HG03432 (cell line): ENCODE results near the gene ETV3L.
A peak's percentile ranks its signal among the peaks of the same experiment; 100 is the strongest.

Experiments
- ATAC-seq: cut with Tn5 transposase; IDR thresholded peaks from one replicate; pipeline ENCODE4 v1.9.1; 2021; ENCODE audit warnings: mild to moderate bottlenecking, moderate library complexity; ENCODE audit not compliant: unreplicated experiment

Gene ETV3L

DNA sequence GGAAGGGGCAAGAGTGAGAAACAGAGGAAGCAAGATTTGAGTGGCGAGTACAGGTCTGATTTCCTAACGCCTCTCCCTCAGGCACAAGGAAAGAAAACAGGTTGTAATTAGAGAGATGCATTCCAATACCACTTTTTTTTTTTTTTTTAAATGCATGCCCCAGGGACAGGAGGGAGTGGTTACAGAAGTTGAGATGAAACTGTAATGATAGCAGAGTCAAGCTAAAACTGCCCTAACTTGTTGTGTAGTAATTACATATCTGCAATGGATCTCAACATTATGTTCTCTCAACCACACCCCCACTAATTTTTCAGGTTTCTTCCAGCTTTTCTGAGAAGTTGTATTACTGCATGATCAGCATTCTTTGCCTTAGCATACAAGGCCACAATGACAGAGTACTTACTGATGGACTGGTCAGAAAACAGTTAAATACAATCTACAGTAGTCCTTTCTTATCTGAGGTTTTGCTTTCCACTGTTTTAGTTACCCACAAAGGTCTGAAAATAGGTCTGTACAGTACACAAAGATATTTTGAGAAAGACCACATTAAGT, 33.1 kb upstream of the ETV3L start:
- ATAC-seq = no peak

DNA sequence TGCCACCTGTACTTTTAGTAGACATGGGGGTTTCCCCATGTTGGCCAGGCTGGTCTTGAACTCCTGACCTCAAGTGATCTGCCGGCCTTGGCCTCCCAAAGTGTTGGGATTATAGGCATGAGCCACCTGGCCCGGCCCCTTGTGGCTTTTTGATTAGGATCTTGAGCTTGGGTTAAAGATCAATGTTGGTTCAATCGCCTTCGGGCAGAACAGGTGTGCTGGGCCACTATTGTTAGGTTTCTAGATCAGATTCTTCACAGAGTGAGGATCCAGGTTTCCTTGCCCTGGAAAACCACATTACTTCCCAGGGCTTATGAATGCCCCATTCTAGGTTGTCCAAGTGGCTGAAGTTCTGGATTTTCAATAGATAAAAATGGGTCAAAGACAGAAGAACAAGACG, 32.5 kb upstream of the ETV3L start:
- no peak for ATAC-seq

DNA sequence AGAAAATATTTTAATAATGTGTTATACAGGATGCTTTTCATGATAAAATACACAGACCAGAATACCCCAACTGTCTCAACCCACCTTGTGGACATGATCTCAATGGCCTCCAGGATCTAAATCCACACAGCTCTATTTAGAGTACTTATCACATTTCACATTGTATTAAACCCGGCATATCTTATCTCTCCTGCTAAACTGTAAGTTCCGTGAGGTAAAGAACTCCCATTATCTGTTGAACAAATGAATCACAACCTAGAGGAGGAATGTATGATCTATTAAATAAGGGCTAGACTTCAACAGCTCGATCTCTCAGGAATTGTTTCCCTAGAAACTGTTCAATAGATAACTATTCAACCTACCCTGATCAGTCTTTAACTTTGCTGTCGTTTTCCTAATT, 31.7 kb upstream of the ETV3L start:
- no peak for ATAC-seq

DNA sequence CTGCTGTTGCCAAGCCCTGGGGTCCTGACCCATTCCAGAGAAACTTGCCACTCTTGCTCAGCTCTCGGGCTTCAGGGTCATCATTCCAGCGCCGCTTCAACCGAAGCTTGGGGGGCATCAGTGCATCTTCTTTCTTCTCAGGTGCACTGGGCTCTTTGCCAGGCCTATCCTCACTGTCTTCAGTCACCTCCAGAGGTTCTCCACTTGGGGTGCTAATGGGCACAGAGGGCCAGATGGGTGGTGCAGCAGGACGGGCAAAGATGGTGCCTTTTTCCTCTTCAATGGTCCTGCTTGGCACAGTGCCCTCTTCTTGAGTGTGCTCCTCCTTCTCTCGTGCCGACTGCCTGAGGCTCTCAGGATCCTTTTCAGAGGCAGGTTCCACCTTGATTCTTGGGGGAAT, 25.2 kb upstream of the ETV3L start:
- no peak for ATAC-seq

DNA sequence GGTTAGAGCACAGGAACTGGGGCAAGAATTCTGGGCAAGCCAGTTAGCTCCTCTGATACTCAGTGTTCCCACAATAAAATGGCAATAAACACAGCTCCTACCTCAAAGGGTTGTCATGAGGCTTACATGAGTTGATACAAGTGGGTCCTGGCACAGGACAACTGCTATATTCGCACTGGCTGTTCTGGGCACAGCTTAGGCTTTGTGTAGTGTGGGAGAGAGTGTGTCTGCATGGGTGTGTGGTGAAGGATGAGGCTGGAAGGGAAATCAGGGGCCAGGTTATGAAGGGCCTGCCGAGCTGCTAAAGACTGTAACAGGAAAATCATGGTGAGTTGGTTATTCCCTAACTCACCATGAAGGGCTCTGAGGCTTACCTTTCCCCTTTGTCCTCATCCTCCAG, 19.8 kb upstream of the ETV3L start:
- ATAC-seq = no peak

DNA sequence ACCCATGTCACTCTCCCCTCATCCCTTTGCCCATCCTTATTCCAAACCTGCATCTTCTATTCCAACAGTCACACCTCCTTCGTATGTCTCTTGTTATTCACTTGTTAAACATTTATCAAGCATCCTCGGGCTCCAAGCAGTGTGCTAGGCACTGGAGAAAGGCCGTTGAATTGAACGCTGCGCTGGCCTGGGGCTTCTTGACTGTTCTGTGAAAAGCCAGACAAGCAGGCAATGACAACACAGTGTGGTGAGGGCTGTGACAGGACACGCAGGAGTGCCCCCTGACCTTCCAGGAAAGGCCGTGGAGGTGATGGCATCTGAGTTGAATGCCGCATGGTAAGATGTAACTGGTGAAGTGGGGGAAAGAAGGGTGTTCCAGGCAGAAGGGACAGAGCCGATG, 19.4 kb upstream of the ETV3L start:
- ATAC-seq = no peak

DNA sequence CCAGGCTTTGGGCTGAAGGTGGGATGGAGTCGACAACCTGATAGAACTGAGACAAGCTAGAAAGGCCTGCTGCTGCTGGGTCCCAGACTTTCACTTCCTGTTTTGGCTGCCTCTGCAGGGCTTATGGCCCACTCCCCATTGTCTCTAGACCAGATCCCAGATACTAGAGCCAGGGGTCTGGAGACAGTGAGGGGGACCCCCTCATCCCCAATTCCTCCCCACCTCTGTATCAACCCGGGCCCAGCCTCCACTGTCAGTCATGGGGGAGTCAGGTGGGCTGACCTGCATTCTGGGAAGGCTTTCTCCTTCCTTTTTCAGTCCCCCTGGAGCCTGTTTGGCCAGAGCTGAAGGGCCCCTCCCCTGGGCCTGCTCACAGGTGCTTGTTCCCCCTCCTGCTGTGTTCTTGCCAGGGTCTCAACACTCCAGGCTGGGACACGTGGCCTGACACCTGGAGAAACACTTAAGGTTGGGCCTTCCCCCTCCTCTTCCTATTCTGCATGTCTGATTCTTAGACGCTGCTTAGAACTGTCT, 18.0 kb upstream of the ETV3L start:
- peak; percentile 60 for ATAC-seq

DNA sequence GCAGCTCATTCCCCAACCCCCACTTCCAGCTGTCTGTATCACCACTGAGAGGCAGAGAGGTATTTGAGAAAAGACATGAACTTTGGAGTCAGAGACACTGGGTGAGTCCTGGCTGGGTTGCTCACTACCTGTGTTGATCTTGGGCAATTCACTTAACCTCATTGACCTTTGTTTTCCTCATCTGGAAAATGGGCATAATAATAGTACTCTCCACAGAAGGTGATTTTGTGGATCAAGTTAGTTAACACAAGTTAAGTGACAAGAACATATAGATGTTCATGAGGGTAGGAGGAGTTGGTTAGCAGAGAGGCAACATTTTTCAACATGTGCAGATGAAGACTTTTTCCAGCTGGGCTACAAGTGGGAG, 17.1 kb upstream of the ETV3L start:
- no peak for ATAC-seq

DNA sequence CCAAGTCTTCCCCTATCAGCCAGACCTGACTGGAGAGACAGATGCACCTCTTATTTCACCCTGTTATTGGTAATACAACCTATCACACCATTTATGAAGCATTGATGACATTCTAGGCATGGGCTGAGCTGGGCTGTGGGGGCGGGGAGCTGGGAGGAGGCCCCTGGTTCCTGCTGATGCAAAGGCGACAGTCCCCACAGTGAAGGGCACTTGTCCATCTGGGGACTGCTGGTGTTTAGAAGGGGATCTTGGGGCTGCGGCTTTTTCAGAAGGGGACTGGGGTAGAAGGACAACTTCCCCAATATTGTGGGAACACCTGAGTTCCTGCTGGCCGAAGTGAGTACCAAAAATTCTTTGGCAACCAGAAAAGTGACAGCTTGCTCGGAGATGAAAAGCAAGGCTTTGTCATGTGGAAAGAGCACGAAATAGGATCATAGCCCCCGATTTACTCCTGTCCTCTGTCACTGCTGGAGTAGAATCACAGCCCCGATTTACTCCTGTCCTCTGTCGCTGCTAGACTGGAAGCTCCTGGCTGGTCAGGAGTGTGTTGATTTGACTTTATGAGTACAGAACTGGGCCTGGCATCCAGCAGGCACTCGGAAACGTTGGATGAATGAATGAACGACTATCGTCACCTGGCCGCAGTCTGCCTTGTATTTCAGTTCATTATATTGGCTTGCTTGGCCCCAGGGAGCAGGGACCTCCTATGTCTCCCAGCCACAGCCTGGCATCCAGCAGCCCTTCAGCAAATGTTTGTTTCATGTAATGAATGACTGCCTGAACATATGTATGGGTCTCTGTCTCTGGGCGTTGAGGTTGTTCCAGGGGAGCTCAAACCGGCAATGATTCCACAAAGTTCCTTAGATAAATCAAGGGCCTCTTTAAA, 16.5 kb upstream of the ETV3L start:
- no peak for ATAC-seq

DNA sequence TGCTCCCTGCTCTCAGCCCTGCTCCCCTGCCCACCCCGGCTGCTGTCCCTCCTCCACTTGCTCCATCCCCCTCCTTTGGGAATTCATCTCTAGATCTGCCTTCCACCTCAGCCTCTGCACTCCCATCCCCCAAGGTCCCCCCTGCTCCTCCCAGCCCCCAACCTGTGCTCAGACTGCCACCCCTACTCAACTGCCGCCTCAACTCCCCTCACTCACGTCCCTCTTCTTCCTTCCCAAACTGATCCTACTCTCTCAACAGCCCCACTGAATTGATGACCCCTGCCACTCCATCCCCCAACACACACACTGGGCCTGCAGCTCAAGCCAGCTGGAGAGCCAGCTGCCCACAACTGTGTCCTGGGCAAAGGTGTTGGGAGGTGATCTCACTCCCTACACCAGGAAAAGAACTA, 15.8 kb upstream of the ETV3L start:
- no peak for ATAC-seq

DNA sequence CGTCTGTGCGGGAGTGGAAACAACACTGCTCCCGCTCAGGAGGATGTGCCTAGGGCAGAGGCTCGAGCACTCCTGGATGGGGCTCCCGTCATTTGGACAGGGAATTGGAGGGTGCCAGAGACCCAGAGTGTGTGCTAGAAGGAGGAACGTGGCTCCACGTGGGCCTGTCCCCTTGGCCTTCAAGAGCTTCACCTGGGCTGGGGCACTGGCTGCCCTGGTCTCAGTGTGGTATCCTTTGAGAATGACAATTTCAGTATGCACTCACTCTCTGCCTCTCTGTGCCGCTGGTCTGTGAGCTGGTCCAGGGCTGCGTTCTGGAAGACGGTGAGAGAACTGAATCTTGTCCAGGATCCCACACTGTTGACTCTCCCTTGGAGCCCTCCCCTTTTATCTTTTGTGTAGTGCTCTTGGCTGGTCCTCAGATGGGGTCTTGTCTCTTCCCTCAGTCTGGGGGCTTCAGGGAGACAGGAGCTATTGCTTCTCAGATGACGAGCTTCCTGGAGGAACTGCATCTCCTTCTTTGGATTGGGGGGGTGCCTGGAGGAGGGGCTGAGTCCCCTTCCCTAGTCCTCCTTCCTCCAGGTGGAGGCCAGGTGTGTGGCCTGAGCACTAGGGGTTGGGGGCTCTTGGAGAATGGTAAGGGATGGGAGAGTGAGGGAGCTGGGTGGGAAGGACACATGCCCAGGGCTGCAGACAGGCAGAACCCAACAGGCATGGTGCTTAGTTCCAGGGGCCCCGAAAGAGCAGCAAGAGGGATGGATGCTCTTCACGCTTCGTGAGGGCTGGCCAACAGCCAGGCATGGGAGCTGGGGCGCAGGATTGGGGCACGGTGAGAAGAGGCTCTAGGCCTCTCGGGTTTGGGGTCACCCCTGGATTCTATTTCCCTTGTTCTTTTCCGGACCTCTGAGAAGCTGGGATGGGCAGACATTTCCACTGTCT, 14.8 kb upstream of the ETV3L start:
- ATAC-seq = no peak

DNA sequence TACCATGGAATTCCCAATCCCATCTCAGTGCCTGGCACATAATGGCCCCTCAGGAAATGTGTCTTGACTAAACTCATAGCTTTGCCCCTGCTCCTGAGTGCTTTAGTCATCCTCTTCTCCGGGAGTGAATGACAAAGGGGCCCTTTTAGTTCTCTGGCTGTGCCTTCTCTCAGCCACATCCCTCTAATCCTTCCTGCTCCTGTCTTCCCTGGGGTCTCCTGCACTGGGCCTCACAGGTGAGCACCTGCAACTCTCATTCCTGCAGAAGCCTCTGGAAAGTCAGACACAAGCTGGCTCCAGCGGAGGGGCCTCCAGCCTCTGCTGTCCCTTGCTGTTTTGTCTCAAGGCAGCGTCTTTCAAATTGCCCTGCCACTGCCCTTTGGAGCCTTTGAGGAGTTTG, 14.0 kb upstream of the ETV3L start:
- no peak for ATAC-seq

DNA sequence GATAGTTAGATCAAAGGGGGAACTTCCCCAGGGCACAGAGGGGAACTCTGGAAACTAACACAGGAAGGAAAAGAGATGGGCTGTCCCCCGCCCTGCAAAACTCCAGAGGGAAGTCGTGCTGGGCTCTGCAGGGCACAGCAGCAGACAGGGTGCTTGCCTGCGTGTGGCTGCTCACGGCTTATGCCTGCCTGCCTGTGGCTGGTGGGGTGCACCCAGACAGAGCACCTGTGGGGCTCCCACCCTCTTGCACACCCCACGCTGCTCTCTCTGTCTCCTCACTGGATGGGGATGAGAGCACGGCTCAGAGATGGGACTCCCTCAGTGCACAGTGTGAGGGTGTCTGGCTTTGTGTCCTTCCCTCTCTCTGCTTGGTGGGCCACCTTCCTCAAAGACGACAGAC, 13.5 kb upstream of the ETV3L start:
- no peak for ATAC-seq

DNA sequence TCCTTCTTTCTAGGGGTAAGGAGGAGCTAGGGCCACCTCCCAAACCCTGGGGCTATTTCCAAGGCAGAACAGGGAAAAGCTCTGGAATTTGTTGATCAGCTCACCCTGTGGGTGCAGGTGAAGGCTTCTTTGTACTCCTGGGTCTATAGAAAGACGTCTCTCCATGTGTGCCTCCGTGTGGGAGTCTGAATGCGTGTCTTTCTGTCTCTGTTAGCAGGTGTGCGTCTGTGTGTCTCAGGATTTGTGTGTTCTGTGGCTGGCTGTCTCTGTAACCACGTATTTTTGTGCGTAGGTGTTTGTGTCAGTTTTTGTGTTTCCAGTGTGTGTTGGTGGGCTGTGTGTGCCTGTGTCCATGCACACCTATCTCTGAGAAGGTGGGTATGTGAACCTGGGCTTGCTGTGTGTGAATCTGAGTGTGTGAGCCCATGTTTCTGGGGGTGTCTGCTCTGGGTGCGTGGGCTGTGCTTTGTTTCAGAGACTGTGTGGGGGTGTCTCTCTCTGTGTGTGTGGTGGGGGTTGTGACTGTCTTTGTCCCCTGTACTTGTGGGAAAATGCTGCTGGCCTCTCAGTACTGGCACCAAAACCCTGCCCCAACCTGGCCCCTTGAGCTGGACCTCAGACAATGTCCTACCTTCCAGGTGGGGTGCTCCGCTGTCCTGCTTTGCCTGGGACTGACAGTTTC, 12.7 kb upstream of the ETV3L start:
- ATAC-seq = no peak

DNA sequence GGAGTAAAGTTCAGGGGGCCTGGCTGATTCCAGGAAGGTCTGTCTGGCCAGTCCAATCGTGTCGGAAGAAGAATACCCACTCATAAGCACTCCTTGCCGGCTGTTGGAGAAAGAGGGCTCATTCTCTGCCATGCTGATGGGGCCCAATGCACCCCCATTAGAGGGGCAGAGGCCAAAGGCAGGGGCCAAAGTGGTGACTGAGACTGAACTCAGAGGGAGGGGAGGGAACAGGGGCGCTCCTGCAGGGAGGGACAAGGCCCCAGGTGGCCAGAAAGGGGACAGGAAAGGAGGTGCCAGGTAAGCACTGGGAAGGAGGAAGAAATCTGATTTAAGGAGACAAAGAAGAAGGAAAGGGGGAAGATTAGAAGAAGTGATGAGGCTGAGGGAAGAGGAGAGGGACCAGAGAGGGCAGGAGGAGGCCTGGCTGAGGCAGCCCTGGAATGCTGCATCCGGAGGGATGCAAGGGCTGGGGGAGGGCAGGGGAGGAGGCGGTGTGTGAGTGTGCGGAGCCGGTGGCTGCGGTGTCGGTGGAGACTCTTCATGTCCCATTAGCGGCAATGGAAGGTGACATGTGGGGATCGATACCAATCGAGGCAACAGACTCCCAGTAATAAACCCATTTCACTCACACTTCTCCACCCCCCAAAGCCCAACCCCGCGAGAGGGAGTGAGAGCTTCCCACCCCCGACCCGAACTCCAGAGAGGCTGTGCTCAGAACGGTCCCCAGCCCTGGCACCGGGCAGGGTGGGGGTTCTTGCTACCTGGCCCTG, 12.0 kb upstream of the ETV3L start:
- no peak for ATAC-seq

DNA sequence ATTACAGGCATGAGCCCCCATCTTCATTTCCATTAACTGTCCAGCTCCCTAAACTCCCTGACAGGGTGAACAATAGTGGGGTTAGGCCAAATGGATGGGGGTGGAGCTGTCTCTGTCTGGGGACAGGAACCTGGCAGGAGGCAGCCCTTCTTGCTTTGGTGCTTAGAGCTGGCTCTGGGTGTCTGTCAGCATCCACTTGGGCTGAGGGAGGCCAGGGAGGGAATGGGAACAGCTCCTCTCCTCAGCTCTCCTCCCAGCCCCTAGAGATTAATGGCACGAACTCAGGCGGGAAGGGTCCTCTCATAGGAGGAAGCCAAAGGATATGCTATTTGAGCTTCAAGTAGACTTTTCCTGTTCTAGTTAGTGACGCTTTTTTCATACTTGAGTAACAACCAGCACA, 11.1 kb upstream of the ETV3L start:
- no peak for ATAC-seq

DNA sequence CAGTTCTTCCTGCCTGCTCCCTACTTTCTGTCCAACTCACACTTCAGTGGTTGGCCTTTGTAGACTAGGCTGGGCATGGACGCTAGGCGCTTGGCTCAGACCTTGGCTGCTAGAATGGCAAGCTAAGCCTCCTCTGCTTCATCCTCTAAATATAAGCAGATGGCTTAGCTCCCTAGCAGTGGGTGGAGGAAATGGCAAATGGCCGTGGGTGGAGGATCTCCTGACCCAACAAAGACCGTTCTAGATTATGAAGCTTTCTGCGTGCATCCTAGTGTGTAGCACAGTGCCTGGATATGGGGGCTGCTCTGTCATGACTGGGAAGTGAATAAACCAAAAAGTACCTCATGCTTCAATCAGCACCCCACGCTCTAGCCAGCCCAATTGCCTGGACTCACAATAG, 10.4 kb upstream of the ETV3L start:
- ATAC-seq = no peak

DNA sequence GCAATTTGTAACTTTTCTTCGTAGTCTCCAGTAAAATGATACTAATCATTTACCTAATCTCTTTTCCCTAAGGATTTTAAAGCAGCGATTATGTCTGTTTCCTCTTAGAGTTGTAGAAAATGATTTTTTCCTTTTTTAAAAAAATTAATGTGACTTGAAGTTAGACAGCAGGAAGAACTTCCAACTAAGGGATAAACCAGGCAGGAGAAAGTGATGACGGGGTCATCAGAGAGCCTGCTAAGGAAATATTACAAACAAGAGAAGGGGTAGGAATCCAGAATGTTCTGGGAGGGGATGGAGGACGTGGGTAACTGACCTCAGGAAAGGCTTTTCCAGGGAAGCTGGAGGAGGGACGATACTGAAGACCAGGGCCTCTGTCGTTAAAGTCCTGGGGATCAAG, 8.8 kb upstream of the ETV3L start:
- ATAC-seq = no peak

DNA sequence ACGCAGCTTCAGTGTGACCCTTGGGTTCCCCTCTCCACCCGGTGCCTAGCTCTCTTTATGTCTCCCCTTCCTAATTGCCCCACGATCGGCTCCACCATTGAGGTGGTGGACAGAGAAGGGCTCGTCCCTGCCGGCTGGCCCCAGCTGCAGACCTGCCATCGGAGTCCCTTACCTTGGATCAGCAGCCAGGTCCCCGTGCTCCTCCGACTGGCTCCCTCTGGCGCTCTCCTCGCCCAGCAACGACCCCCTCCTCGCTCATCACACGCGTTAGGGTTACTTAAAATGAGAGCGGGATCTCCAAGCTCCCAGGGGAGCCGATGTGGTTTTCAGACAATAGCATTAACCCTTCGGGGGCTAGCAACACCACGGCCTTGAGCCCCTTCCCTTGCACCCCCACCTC, 8.1 kb upstream of the ETV3L start:
- no peak for ATAC-seq

DNA sequence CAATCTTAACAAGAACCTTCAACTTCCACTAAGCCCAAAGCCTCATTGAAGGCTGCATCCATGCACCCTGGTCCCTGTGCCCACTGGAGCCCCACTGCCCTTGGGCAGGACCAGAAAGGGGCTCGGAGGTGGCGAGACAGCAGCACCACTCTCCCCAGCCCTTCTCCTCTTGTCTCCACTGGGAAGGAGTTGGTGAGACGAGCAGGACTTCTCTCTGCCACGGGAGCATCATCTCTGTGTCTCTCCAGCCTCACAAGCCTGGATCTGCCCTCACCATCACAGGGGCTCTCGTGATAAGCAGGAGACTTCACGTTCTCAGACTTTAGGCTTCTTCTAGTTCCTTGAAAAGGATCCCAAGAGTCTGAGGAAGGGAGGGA, 7.2 kb upstream of the ETV3L start:
- ATAC-seq = peak; percentile 15
